ENCODE results near the gene CHST11. TPM values are rescaled to one million over a fixed set of nuclear protein-coding genes. Genes with fewer than 3 reads are reported as not detected.

Gene CHST11
- total and polyA plus RNA-seq, 9 of the 15 experiments (the other 6 are each of a cell fraction or from before 2014, with no cell fraction given): 2.3 to 38.7 (median 15.0) TPM

GRCh38 chr12:104710940-104711689, 254.4 kb downstream of the CHST11 start (continued):
- TF ChIP-seq, protein P1, sequence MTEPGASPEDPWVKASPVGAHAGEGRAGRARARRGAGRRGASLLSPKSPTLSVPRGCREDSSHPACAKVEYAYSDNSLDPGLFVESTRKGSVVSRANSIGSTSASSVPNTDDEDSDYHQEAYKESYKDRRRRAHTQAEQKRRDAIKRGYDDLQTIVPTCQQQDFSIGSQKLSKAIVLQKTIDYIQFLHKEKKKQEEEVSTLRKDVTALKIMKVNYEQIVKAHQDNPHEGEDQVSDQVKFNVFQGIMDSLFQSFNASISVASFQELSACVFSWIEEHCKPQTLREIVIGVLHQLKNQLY (CRISPR knock-in tag; conservative IDR thresholded peaks at IDR 0.05): no peak
- TF ChIP-seq EP400 (IDR thresholded peaks at IDR 0.05): no peak
- no peak for TF ChIP-seq NFRKB (IDR thresholded peaks at IDR 0.05; ENCODE audit: low read depth)
- TF ChIP-seq KAT7 (CRISPR knock-in tag; IDR thresholded peaks at IDR 0.05; ENCODE audit: borderline replicate concordance): no peak

DNA sequence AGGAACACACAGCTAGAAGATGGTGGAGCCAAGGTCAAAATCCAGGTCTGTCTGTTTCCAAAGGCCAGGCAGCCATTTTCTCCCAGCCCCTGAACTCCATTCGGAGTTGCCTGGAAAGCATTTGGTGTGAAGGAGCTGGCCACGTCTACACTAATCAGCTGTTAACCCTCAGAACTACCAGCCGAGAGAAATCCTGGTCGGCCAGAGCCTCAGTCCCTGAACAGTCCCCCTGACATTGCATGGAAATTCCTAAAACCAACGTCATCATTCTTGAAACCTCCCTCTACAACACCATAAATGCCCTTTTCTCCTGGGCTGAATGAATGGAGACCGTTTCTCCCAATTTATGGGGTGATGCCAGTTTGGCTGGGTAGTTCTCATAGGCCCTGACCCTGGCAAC, 255.7 kb downstream of the CHST11 start:
- Histone ChIP-seq H4K20me1 (replicated peaks; ENCODE audit: control insufficient read depth, insufficient read depth, low read length) (peaks cover 5% of the 10 kb centered on the region; the same call in 1 of the 2 replicates), H3K9me3 (replicated peaks; ENCODE audit: control insufficient read depth, insufficient read depth, low read depth, low read length) (no peaks in the 10 kb centered on the region), H3K4me1 (replicated peaks in 1 of 2; ENCODE audit: control insufficient read depth in 2 of 2, insufficient read depth in 2 of 2, low read length in 2 of 2) (peaks cover 0 to 7% of the 10 kb centered on the region in 2 experiments; a peak in 2 of 5 replicates), H3K4me3 (no peak overlapping the region), H3K27ac (ENCODE audit: extremely low read depth, low read depth, low read length) (no peak overlapping the region), H3K4me2 (ENCODE audit: insufficient read depth, low read length) (no peak overlapping the region), H2AFZ (ENCODE audit: low read depth, low read length) (no peak overlapping the region), H3K9ac (ENCODE audit: insufficient read depth in 1 of 2, low read depth in 2 of 2, low read length in 2 of 2) (no peak overlapping the region), H3K27me3 (ENCODE audit: control insufficient read depth in 2 of 2, insufficient read depth in 2 of 2, low read length in 2 of 2) (no peaks in the 10 kb centered on the region), H3K36me3 (ENCODE audit: control insufficient read depth, insufficient read depth, low read length) (no peaks in the 10 kb centered on the region), H3K79me2 (ENCODE audit: control insufficient read depth, insufficient read depth, low read length) (no peaks in the 10 kb centered on the region), H3K9me1 (ENCODE audit: control insufficient read depth, insufficient read depth, low read length) (no peaks in the 10 kb centered on the region)
- FAIRE-seq (no peak), ATAC-seq (no peak), DNase-seq (ENCODE audit: extremely low read depth in 1 of 4, low spot score in 3 of 4) (no peak)
- TF ChIP-seq HCFC1 (IDR thresholded peaks at IDR 0.05; ENCODE audit: low read depth, low read length): no peak
- TF ChIP-seq GTF2F1 (IDR thresholded peaks at IDR 0.05; ENCODE audit: low read depth, low read length): no peak
- no peak for TF ChIP-seq NCOA6 (IDR thresholded peaks at IDR 0.05)
- TF ChIP-seq, protein P2, sequence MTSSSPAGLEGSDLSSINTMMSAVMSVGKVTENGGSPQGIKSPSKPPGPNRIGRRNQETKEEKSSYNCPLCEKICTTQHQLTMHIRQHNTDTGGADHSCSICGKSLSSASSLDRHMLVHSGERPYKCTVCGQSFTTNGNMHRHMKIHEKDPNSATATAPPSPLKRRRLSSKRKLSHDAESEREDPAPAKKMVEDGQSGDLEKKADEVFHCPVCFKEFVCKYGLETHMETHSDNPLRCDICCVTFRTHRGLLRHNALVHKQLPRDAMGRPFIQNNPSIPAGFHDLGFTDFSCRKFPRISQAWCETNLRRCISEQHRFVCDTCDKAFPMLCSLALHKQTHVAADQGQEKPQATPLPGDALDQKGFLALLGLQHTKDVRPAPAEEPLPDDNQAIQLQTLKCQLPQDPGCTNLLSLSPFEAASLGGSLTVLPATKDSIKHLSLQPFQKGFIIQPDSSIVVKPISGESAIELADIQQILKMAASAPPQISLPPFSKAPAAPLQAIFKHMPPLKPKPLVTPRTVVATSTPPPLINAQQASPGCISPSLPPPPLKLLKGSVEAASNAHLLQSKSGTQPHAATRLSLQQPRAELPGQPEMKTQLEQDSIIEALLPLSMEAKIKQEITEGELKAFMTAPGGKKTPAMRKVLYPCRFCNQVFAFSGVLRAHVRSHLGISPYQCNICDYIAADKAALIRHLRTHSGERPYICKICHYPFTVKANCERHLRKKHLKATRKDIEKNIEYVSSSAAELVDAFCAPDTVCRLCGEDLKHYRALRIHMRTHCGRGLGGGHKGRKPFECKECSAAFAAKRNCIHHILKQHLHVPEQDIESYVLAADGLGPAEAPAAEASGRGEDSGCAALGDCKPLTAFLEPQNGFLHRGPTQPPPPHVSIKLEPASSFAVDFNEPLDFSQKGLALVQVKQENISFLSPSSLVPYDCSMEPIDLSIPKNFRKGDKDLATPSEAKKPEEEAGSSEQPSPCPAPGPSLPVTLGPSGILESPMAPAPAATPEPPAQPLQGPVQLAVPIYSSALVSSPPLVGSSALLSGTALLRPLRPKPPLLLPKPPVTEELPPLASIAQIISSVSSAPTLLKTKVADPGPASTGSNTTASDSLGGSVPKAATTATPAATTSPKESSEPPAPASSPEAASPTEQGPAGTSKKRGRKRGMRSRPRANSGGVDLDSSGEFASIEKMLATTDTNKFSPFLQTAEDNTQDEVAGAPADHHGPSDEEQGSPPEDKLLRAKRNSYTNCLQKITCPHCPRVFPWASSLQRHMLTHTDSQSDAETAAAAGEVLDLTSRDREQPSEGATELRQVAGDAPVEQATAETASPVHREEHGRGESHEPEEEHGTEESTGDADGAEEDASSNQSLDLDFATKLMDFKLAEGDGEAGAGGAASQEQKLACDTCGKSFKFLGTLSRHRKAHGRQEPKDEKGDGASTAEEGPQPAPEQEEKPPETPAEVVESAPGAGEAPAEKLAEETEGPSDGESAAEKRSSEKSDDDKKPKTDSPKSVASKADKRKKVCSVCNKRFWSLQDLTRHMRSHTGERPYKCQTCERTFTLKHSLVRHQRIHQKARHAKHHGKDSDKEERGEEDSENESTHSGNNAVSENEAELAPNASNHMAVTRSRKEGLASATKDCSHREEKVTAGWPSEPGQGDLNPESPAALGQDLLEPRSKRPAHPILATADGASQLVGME (CRISPR knock-in tag; IDR thresholded peaks at IDR 0.05): no peak
- TF ChIP-seq EP400 (IDR thresholded peaks at IDR 0.05): no peak
- no peak for TF ChIP-seq BRF2 (IDR thresholded peaks at IDR 0.05; ENCODE audit: borderline replicate concordance, insufficient read depth, insufficient read length)
- peak in 1 of 3 experiments; percentile 16 for TF ChIP-seq YY1 (IDR thresholded peaks at IDR 0.05; ENCODE audit: borderline replicate concordance in 1 of 3, control insufficient read depth in 1 of 3, extremely low read depth in 1 of 3, insufficient read depth in 3 of 3, insufficient read length in 1 of 3, insufficient replicate concordance in 2 of 3, low read depth in 1 of 3, low read length in 2 of 3)
- no peak for TF ChIP-seq TCF7L2 (IDR thresholded peaks at IDR 0.05; ENCODE audit: low read depth, low read length)
- TF ChIP-seq ZNF212 (CRISPR knock-in tag; IDR thresholded peaks at IDR 0.05): no peak
- ChIA-PET POLR2A (no interaction called here), CTCF (ENCODE audit: low intra/inter-chr PET ratio) (no interaction called here)
- intact Hi-C loops (cut with micrococcal nuclease): no loop called here
- WGBS (ENCODE audit: insufficient coverage, low coverage, missing lambda C conversion rate): 67% methylated on average over 6 of the region's 6 CpGs
- in situ Hi-C loops (cut with MboI): no loop called here
- BruUV-seq (replicated peaks): no TSS peak
